Hypothalamus (tissue), 51 donors: Measurements from ENCODE around the gene BRIX1.
A peak's percentile ranks its signal among the peaks of the same experiment; 100 is the strongest.
"Not testable (repeated sequence)": the region's sequence is repeated elsewhere in the genome, so short reads cannot be mapped to it uniquely, and the experiment has no call there.

Experiments used
- DNase-seq, 51 donors: peaks; one replicate each; lab custom pipeline; 2025; lab: John Stamatoyannopoulos, UW

BRIX1 gene

GRCh38 chr5:34957857-34958690 lies 42.6 kb downstream of the BRIX1 start:
- peak in 3 of 51 donors; percentile 1 to 6 (median 1) for DNase-seq

GRCh38 chr5:34959323-34959722 lies 43.8 kb downstream of the BRIX1 start:
- no peak for DNase-seq

GRCh38 chr5:34967540-34967939 lies 52.0 kb downstream of the BRIX1 start:
- no peak for DNase-seq

- DNase-seq: no peak
Observed at GRCh38 chr5:34968258-34968657, 52.7 kb downstream of the BRIX1 start.

DNA sequence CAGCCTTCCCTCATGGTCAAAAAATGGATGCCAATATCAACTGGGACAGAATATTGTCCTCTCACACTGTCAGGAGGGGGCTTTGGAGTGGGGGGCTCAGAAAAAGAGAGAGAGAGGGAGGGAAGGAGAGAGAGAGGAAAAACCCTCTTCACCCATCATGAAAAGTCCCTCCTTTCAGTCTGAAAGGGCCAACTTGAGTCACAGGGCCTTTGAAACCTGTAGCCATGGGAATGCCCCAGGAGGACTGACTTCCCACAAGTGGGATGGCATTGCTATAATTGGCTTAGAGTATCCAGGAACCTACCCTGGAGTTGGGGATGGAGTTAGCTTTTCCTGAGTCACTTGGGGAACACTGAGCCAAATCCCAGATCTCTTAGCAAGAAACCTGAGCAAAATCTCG lies 55.0 kb downstream of the BRIX1 start:
- DNase-seq: no peak

DNA sequence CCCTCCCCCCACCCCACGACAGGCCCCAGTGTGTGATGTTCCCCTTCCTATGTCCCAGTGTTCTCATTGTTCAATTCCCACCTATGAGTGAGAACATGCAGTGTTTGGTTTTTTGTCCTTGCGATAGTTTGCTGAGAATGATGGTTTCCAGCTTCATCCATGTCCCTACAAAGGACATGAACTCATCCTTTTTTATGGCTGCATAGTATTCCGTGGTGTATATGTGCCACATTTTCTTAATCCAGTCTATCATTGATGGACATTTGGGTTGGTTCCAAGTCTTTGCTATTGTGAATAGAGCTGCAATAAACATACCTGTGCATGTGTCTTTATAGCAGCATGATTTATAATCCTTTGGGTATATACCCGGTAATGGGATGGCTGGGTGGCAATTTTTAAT lies 56.1 kb downstream of the BRIX1 start:
- DNase-seq: not testable (repeated sequence)
